HL-60 (cell line): ENCODE results near the gene RPL13.

Experiments
- DNase-seq, 2 experiments: peaks; one replicate each; pipeline ENCODE4 v3.0.0-alpha.2; 2010 to 2020; ENCODE audit warnings: low read depth in 1 of 2, low spot score in 1 of 2
- H3K27ac ChIP-seq: fragments of 250-450 bp; sonication (Bioruptor Pico); replicated peaks from 2 replicates; pipeline ENCODE4 v1.5.1; 2020; ENCODE audit warnings: mild to moderate bottlenecking, moderate library complexity
- H3K27me3 ChIP-seq: fragments of 250-450 bp; sonication (Bioruptor Pico); 2 replicates; pipeline ENCODE4 v1.5.1; 2021; ENCODE audit warnings: mild to moderate bottlenecking, moderate library complexity; ENCODE audit not compliant: insufficient read depth, poor library complexity, severe bottlenecking
- H3K4me3 ChIP-seq: replicated peaks from 2 replicates; pipeline ENCODE4 v1.5.1; 2011; ENCODE audit warnings: mild to moderate bottlenecking, control low read depth, low read length; ENCODE audit not compliant: insufficient read depth
- CTCF ChIP-seq: IDR thresholded peaks from one replicate; pipeline ENCODE4 v1.5.1; 2011; ENCODE audit warnings: low read length, control low read depth, inconsistent platforms; ENCODE audit not compliant: insufficient read depth
- GABPA ChIP-seq: IDR thresholded peaks from 2 replicates; pipeline ENCODE4 v1.6.1; 2012; ENCODE audit warnings: low read depth
- POLR2AphosphoS5 ChIP-seq: IDR thresholded peaks from 2 replicates; pipeline ENCODE4 v1.6.1; 2012; ENCODE audit warnings: low read depth
- REST ChIP-seq: IDR thresholded peaks from 2 replicates; pipeline ENCODE4 v1.6.1; 2012; ENCODE audit warnings: low read depth; ENCODE audit not compliant: insufficient replicate concordance
- SPI1 ChIP-seq: IDR thresholded peaks from 2 replicates; pipeline ENCODE4 v1.6.1; 2012; ENCODE audit warnings: low read depth, mild to moderate bottlenecking, borderline replicate concordance

RPL13 gene

GRCh38 chr16:89552329-89552728 lies 8.2 kb upstream of the RPL13 start:
- DNase-seq: no peak
- Histone ChIP-seq H3K27ac (no peak overlapping the region), H3K27me3 (no peaks in the 10 kb centered on the region), H3K4me3 (no peak overlapping the region)
- TF ChIP-seq GABPA (no peak), POLR2AphosphoS5 (no peak), REST (no peak), CTCF (no peak), SPI1 (no peak)

DNA sequence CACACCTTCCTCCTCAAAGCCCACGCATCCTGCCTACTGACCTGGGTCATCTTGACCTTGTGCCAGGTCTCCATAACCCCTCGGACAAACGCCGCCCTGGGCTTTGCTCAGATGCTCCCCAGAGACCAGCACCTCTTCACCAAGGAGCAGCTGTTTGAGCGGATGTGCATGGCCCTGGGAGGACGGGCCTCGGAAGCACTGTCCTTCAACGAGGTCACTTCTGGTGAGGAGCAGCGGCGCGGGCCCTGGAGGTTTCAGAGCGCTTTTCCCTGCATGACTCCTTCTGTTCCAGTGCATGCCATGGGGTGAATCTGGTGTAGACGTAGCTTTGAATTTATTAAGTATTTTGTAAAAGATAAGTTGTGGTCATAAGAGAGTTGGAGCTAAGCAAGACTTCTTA lies 7.6 kb upstream of the RPL13 start:
- no peak overlapping the region for H3K27ac ChIP-seq
- H3K4me3 ChIP-seq: no peak overlapping the region
- TF ChIP-seq CTCF: no peak
- H3K27me3 ChIP-seq: no peaks in the 10 kb centered on the region
- DNase-seq: no peak

DNA sequence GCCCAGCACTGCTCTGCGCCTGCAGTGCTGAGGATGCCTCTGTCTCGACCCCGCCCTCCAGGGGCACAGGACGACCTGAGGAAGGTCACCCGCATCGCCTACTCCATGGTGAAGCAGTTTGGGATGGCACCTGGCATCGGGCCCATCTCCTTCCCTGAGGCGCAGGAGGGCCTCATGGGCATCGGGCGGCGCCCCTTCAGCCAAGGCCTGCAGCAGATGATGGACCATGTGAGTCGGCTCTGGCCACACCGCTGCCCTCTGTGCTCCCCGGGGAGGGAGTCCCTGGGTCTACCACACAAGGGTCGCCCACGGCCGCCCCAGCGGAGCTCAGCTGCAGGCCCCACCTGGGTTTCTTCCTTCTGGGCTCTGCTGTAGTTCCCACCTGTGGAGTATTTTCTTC lies 6.7 kb upstream of the RPL13 start:
- TF ChIP-seq REST: no peak
- TF ChIP-seq SPI1: no peak
- no peak for TF ChIP-seq CTCF
- TF ChIP-seq GABPA: no peak
- TF ChIP-seq POLR2AphosphoS5: no peak
- Histone ChIP-seq H3K27ac (no peak overlapping the region), H3K27me3 (no peaks in the 10 kb centered on the region), H3K4me3 (no peak overlapping the region)
- DNase-seq: no peak

- Histone ChIP-seq H3K4me3 (no peak overlapping the region), H3K27me3 (no peaks in the 10 kb centered on the region), H3K27ac (no peak overlapping the region)
- no peak for DNase-seq
- TF ChIP-seq CTCF: no peak
Measured at GRCh38 chr16:89554343-89554742, 6.1 kb upstream of the RPL13 start.
